Activated naive CD4-positive, alpha-beta T cell treated with anti-CD3 and anti-CD28 coated beads for 36 hours (primary cell): ENCODE measurements around the gene MAFB. TPM values are rescaled to one million over a fixed set of nuclear protein-coding genes. Genes with fewer than 3 reads are reported as not detected.

Source experiments
- CTCF ChIA-PET: fragments of 350-600 bp; sonication (Branson Sonifier 250); formaldehyde crosslinking; loops from one replicate; lab custom pipeline; 2021; ENCODE audit warnings: antibody characterized with exemption; lab: Charles Lee
- DNase-seq: peaks from one replicate; pipeline ENCODE4 v3.0.0-alpha.2; 2020
- H3K27ac Mint-ChIP-seq: one replicate; pipeline ENCODE4 v1.8.0; 2021; ENCODE audit warnings: mild to moderate bottlenecking, mixed read lengths
- H3K27me3 Mint-ChIP-seq: one replicate; pipeline ENCODE4 v1.8.0; 2021; ENCODE audit warnings: low read depth, mixed read lengths
- H3K36me3 Mint-ChIP-seq: one replicate; pipeline ENCODE4 v1.8.0; 2021; ENCODE audit warnings: low read depth, mixed read lengths
- H3K4me1 Mint-ChIP-seq: one replicate; pipeline ENCODE4 v1.8.0; 2021; ENCODE audit warnings: low read depth, mixed read lengths
- H3K4me3 Mint-ChIP-seq: one replicate; pipeline ENCODE4 v1.8.0; 2021; ENCODE audit warnings: mild to moderate bottlenecking, moderate library complexity, mixed read lengths
- H3K9me3 Mint-ChIP-seq: one replicate; pipeline ENCODE4 v1.8.0; 2021; ENCODE audit warnings: mixed read lengths
- intact Hi-C: fragments of 100-400 bp; cut with micrococcal nuclease; formaldehyde crosslinking; loops from one replicate; pipeline ENCODE4 v1.15.1; 2023
- total RNA-seq, 2 experiments: library from RNA; stranded (reverse); gene quantifications; one replicate each; pipeline ENCODE4 v1.2.3, GENCODE V29; 2021

MAFB gene
- total RNA-seq, 2 experiments from 2014 or later: not detected

DNA sequence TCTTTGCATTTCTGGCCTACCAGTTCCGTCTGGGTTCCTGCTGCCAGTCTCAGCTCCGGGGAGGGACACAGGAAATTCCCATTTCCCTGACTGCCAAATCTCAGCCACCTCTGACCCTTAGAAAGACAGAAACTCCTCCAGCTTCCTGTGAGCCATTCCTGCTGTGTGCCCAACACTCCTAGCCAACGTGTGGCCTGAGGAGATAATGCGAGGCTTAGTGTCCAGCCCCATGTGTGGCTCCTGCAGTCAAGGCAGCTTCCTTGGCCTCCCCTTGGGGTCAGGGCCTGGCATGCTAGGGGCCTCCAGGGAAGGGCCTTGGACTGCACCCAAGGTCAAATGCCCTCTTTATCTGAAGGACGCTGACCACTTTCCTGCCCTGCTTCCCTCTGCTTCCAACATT, 45.1 kb downstream of the MAFB start:
- Mint-ChIP-seq H3K27ac (no peak overlapping the region), H3K9me3 (no peaks in the 10 kb centered on the region), H3K4me1 (no peaks in the 10 kb centered on the region), H3K36me3 (no peaks in the 10 kb centered on the region), H3K4me3 (no peak overlapping the region), H3K27me3 (peaks cover 11% of the 10 kb centered on the region)
- CTCF ChIA-PET: interaction anchor here (0.6 kb wide), 1 partner anchor 45 kb away, joined by 4 read pairs; no protein-coding TSS in a partner anchor
- no peak for DNase-seq
- intact Hi-C loops: loop anchor here (1.0 kb wide), 1 partner anchor 12 kb away; no protein-coding TSS in a partner anchor

DNA sequence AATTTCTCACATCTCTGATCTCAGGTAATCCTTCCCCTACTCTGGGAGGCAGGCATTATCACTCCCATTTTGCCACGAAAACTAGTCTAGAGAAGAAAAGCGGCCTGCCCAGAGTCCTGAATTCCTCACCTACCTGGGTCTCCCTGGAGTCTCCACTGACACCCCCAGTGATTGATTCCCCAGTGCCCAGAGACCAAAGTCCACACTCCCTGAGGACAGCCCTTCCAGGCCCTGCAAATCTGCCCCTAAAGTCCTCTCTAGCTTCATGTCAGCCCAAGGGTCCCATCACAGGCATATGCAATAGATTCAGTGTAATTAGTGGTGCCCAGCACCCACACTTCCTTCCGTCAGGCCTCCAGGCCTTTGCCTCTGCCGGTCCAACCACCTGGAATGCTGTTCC, 47.2 kb downstream of the MAFB start:
- H3K27ac Mint-ChIP-seq: no peak overlapping the region
- peaks cover 4% of the 10 kb centered on the region for H3K27me3 Mint-ChIP-seq
- CTCF ChIA-PET: no interaction called here
- H3K4me3 Mint-ChIP-seq: no peak overlapping the region
- intact Hi-C loops: no loop called here
- H3K36me3 Mint-ChIP-seq: no peaks in the 10 kb centered on the region
- no peak for DNase-seq
- no peaks in the 10 kb centered on the region for H3K4me1 Mint-ChIP-seq
- no peaks in the 10 kb centered on the region for H3K9me3 Mint-ChIP-seq

DNA sequence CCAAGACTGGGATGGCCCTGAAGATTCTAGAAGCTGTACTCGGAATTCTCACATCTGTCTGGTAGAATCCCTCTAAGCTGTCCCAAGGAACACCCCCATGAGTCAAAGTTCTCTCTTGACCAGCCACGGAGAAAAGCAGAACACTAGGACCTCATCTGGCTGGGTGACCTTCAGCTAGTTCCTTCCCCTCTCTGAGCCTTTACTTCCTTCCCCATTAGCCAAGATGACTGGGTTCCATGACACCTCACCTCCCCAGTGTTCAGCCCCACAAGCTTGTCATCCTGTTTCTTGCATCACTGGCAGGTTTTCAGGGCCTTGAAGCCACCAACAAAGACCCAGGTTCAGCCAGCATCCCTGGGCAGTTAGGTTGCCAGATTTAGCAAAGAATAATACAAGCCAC, 47.8 kb downstream of the MAFB start:
- Mint-ChIP-seq H3K36me3 (no peaks in the 10 kb centered on the region), H3K4me3 (no peak overlapping the region), H3K27ac (no peak overlapping the region), H3K4me1 (no peaks in the 10 kb centered on the region), H3K27me3 (peaks cover 4% of the 10 kb centered on the region), H3K9me3 (no peaks in the 10 kb centered on the region)
- intact Hi-C loops: no loop called here
- CTCF ChIA-PET: no interaction called here
- no peak for DNase-seq

DNA sequence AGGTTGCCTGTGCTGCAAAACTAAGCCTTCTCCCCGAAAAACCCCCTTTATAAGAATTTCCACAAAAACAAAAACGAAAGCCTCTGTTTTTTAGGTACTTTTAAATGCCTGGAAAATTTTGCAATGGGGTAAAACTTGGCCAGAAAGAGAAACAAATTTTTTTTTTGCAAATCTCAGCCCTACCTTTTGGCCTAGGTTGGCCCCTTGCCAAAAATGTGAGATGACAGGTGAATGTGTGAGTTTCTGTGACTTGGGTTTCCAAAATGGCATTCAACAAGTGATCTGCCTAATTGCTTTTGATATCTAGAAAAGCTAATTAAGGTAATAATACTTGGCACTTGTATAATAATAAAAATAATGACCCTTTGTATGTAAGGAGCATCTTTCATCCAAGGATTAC, 48.4 kb downstream of the MAFB start:
- intact Hi-C loops: no loop called here
- Mint-ChIP-seq H3K27me3 (peaks cover 4% of the 10 kb centered on the region), H3K4me1 (no peaks in the 10 kb centered on the region), H3K4me3 (no peak overlapping the region), H3K9me3 (no peaks in the 10 kb centered on the region), H3K27ac (no peak overlapping the region), H3K36me3 (no peaks in the 10 kb centered on the region)
- no peak for DNase-seq
- CTCF ChIA-PET: no interaction called here

DNA sequence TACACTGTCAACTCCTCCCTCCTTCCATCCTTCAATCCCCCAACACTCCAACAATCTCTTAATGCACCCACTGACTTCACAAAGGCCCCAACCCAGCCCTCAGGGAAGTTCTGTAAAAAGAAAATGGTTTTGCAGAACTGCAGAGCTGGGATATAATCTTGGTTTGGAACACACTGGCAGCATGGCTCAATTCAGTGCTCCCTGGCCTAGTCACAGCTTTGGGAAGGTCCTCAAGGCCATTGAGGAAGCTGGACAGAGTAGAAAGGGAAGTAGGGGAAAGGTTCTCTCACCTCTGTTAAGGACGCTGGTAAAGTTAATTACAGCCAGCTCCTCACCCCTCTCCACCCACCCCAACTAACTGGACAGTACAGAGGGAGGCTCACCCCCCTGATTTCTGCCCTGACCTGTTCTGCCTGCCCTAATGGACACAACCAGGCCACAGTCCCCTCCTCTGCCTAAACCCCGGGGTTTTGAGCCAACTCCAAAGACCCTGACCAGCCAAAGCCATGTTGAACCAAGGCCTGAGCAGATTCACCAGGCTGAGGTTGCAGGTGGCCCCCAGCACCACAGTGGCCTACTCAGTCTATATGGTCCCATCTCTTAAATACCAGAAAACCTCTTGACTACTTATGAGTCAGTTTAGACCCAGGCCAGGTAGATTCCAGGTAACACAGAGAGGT, 49.2 kb downstream of the MAFB start:
- no peaks in the 10 kb centered on the region for H3K9me3 Mint-ChIP-seq
- no peaks in the 10 kb centered on the region for H3K4me1 Mint-ChIP-seq
- no peaks in the 10 kb centered on the region for H3K27me3 Mint-ChIP-seq
- H3K36me3 Mint-ChIP-seq: no peaks in the 10 kb centered on the region
- CTCF ChIA-PET: no interaction called here
- H3K27ac Mint-ChIP-seq: no peak overlapping the region
- DNase-seq: no peak
- intact Hi-C loops: no loop called here
- H3K4me3 Mint-ChIP-seq: no peak overlapping the region

DNA sequence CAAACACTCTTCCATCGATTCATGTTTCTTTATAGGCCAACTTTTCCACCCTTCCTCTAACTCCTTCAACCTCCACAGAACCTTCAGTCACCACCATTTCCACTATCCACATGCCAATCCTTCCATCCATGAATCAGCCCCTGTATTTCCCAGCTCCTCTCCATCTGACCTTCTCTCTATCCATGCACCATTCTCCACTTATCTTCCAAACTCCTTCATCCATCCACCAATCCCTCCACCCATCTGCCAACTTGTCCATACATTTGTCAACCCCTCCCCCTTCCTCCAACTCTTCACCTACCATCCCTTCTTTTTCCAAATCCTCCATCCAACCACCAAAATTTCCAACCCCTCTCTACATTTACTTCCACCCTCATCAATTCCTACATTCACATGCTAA, 49.9 kb downstream of the MAFB start:
- intact Hi-C loops: no loop called here
- CTCF ChIA-PET: no interaction called here
- no peak for DNase-seq
- Mint-ChIP-seq H3K27ac (no peak overlapping the region), H3K4me1 (no peaks in the 10 kb centered on the region), H3K9me3 (no peaks in the 10 kb centered on the region), H3K27me3 (no peaks in the 10 kb centered on the region), H3K36me3 (no peaks in the 10 kb centered on the region), H3K4me3 (no peak overlapping the region)

DNA sequence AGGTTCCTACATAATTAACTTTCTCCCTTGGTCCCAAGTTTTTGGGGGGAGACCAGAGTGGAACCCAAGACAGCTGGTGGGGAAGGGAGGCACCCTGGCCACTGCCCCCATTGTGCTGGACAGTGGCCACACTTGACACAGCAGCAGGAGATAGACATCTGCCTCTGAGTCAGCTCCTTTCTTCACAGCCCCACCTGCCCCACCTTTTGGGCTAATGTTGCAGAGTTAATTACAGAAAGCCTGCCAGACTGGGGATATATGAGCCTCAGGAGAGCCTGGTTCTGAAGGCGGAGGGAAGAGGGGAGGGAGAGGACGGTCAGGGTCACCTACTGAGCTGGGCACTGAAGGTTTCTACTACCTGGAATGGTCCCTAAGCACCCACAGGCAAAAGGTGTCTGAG, 50.6 kb downstream of the MAFB start:
- CTCF ChIA-PET: no interaction called here

DNA sequence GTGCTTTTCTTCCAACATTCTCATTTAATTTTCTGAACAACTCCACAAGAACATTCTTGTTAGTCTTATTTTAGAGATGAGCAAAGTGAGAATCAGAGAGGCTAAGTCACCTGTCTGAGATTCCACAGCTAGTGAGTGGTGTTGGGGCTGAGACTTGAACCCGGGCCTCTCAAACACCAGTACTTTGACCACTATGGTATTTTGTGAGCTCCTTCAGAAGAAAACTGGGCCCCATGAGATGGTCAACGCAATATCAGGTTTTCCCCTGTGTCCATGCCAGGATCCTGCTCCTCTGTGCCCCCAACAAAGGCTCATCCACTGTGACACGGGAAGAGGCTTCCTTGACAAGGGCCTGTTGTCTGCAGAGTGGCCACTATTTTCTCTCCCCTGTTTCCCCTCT, 51.9 kb downstream of the MAFB start:
- Mint-ChIP-seq H3K4me3 (no peak overlapping the region), H3K4me1 (no peaks in the 10 kb centered on the region), H3K27me3 (no peaks in the 10 kb centered on the region), H3K27ac (no peak overlapping the region), H3K9me3 (no peaks in the 10 kb centered on the region), H3K36me3 (no peaks in the 10 kb centered on the region)
- DNase-seq: no peak
- intact Hi-C loops: no loop called here
- CTCF ChIA-PET: no interaction called here

More for the DNA sequence above, 50.6 kb downstream of the MAFB start:
- no peaks in the 10 kb centered on the region for H3K27me3 Mint-ChIP-seq
- intact Hi-C loops: no loop called here
- H3K36me3 Mint-ChIP-seq: no peaks in the 10 kb centered on the region
- H3K27ac Mint-ChIP-seq: no peak overlapping the region
- H3K9me3 Mint-ChIP-seq: no peaks in the 10 kb centered on the region
- no peaks in the 10 kb centered on the region for H3K4me1 Mint-ChIP-seq
- H3K4me3 Mint-ChIP-seq: no peak overlapping the region
- no peak for DNase-seq

DNA sequence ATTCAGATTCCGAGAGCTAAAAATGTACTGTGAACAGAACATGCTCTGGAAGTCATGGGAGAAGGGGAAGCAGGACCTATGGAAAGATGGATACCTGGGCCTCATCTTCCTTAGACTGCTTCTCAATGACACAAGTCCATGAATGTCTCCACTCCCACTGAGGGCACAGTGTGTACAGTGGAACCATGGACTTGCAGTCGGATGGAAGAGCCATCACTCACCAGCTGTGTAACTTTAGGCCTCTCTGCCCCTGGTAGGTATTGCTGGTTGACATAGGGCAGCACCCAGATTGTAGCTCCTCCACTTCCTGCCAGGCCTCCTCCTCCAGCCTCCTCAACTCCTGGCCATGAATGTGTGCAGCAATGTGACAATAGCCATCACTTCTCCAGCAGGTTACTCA, 52.5 kb downstream of the MAFB start:
- no peak overlapping the region for H3K4me3 Mint-ChIP-seq
- no peaks in the 10 kb centered on the region for H3K27me3 Mint-ChIP-seq
- H3K36me3 Mint-ChIP-seq: no peaks in the 10 kb centered on the region
- no peaks in the 10 kb centered on the region for H3K9me3 Mint-ChIP-seq
- intact Hi-C loops: no loop called here
- H3K4me1 Mint-ChIP-seq: no peaks in the 10 kb centered on the region
- no peak overlapping the region for H3K27ac Mint-ChIP-seq
- CTCF ChIA-PET: no interaction called here
- DNase-seq: no peak

DNA sequence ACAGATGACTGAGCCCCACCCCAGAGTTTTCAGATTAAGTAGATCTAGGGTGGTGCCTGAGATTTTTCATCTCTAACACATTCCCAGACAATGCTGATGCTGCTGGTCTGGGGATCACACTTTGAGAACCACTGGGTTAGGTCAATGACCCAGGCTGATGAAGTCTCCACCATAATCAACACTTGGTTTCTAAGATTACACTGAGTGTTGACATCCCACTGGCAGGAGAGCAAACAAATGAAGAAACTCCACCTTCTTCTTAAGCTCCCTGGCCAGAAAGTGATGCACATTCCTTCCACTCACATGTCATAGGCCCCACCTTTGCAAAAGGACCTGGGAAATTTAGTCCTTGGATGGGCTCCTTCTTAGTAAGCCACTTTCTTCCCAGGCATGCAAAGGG, 53.1 kb downstream of the MAFB start:
- no peaks in the 10 kb centered on the region for H3K27me3 Mint-ChIP-seq
- no peak for DNase-seq
- CTCF ChIA-PET: no interaction called here
- H3K4me3 Mint-ChIP-seq: no peak overlapping the region
- H3K27ac Mint-ChIP-seq: no peak overlapping the region
- no peaks in the 10 kb centered on the region for H3K9me3 Mint-ChIP-seq
- intact Hi-C loops: no loop called here
- H3K36me3 Mint-ChIP-seq: no peaks in the 10 kb centered on the region
- no peaks in the 10 kb centered on the region for H3K4me1 Mint-ChIP-seq
